CD14-positive monocyte (primary cell): Measurements from ENCODE around the gene SEMA3C. TPM values are rescaled to one million over a fixed set of nuclear protein-coding genes. Genes with fewer than 3 reads are reported as not detected.

ENCODE experiments used
- DNase-seq, 3 donors: peaks; one replicate each; pipeline ENCODE4 v3.0.0-alpha.2; 2011 to 2022
- H2AFZ ChIP-seq: 2 replicates; pipeline ENCODE4 v1.6.0; 2012; ENCODE audit warnings: mild to moderate bottlenecking, low read depth, low read length, inconsistent platforms; ENCODE audit not compliant: insufficient read depth, poor library complexity, severe bottlenecking
- H3K27ac ChIP-seq, 2 donors: 1 replicate in 1 of 2; 2 replicates in 1 of 2; pipeline ENCODE4 v1.5.1; 2012 to 2013; ENCODE audit warnings: low read length in 2 of 2, control low read depth in 1 of 2, inconsistent platforms in 1 of 2, low read depth in 1 of 2, mild to moderate bottlenecking in 1 of 2
- H3K27me3 ChIP-seq, 2 donors: one replicate each; pipeline versions ENCODE4 v1.6.0 to v1.6.1; 2011 to 2013; ENCODE audit warnings: low read length in 2 of 2; ENCODE audit not compliant: control insufficient read depth in 2 of 2, insufficient read depth in 2 of 2
- H3K36me3 ChIP-seq, 2 donors: replicated peaks in 1 of 2; 1 replicate in 1 of 2; 2 replicates in 1 of 2; pipeline versions ENCODE4 v1.5.1 to v1.6.1; 2012 to 2013; ENCODE audit warnings: low read length in 2 of 2, control low read depth in 1 of 2, inconsistent platforms in 1 of 2, mild to moderate bottlenecking in 1 of 2; ENCODE audit not compliant: insufficient read depth in 2 of 2, control insufficient read depth in 1 of 2
- H3K4me1 ChIP-seq, 2 donors: 1 replicate in 1 of 2; 2 replicates in 1 of 2; pipeline versions ENCODE4 v1.5.1 to v1.6.1; 2012 to 2013; ENCODE audit warnings: low read length in 2 of 2, control low read depth in 1 of 2, inconsistent platforms in 1 of 2, mild to moderate bottlenecking in 1 of 2, moderate library complexity in 1 of 2; ENCODE audit not compliant: insufficient read depth in 2 of 2, control insufficient read depth in 1 of 2
- H3K4me2 ChIP-seq: replicated peaks from 2 replicates; pipeline ENCODE3; 2012; ENCODE audit warnings: low read length, moderate library complexity, mild to moderate bottlenecking; ENCODE audit not compliant: poor library complexity, severe bottlenecking; ENCODE audit errors: extremely low read depth
- H3K4me3 ChIP-seq, 3 experiments: fragments of 200-600 bp in 1 of 3; sonication (generic) in 1 of 3; replicated peaks in 1 of 3; 1 replicate in 2 of 3; 2 replicates in 1 of 3; pipeline ENCODE4 v1.5.1; 2011 to 2013; ENCODE audit warnings: low read length in 3 of 3, mild to moderate bottlenecking in 3 of 3, control low read depth in 2 of 3, low read depth in 2 of 3, inconsistent platforms in 1 of 3, moderate library complexity in 1 of 3
- H3K79me2 ChIP-seq: 2 replicates; pipeline ENCODE4 v1.6.0; 2012; ENCODE audit warnings: mild to moderate bottlenecking, control low read depth, inconsistent platforms, low read length, moderate library complexity; ENCODE audit not compliant: insufficient read depth
- H3K9ac ChIP-seq: 2 replicates; pipeline ENCODE4 v1.6.0; 2017; ENCODE audit warnings: low read length, mild to moderate bottlenecking; ENCODE audit not compliant: insufficient read depth, poor library complexity, severe bottlenecking
- H3K9me3 ChIP-seq, 2 donors: replicated peaks in 1 of 2; 1 replicate in 1 of 2; 2 replicates in 1 of 2; pipeline versions ENCODE4 v1.5.1 to v1.6.1; 2012 to 2013; ENCODE audit warnings: low read length in 2 of 2, control low read depth in 1 of 2; ENCODE audit not compliant: control insufficient read depth in 1 of 2, insufficient read depth in 1 of 2
- H4K20me1 ChIP-seq: 2 replicates; pipeline ENCODE4 v1.6.0; 2012; ENCODE audit warnings: mild to moderate bottlenecking, low read length, control low read depth, moderate library complexity; ENCODE audit not compliant: insufficient read depth
- H3K27ac Mint-ChIP-seq, 7 donors: one replicate each; pipeline ENCODE4 v1.8.0; 2020; ENCODE audit warnings: mild to moderate bottlenecking in 7 of 7, mixed read lengths in 7 of 7, moderate library complexity in 6 of 7, inconsistent platforms in 2 of 7
- H3K27me3 Mint-ChIP-seq, 3 donors: one replicate each; pipeline ENCODE4 v1.8.0; 2021 to 2022; ENCODE audit warnings: low read depth in 3 of 3, mild to moderate bottlenecking in 3 of 3, mixed read lengths in 3 of 3, moderate library complexity in 3 of 3, inconsistent platforms in 1 of 3
- H3K36me3 Mint-ChIP-seq, 2 donors: one replicate each; pipeline ENCODE4 v1.8.0; 2020; ENCODE audit warnings: mixed read lengths in 2 of 2, inconsistent platforms in 1 of 2, mild to moderate bottlenecking in 1 of 2
- H3K4me1 Mint-ChIP-seq: one replicate; pipeline ENCODE4 v1.8.0; 2020; ENCODE audit warnings: mild to moderate bottlenecking, mixed read lengths
- H3K4me3 Mint-ChIP-seq, 2 donors: one replicate each; pipeline ENCODE4 v1.8.0; 2020; ENCODE audit warnings: mild to moderate bottlenecking in 2 of 2, mixed read lengths in 2 of 2, moderate library complexity in 1 of 2
- H3K9me3 Mint-ChIP-seq, 7 donors: one replicate each; pipeline ENCODE4 v1.8.0; 2020 to 2022; ENCODE audit warnings: mixed read lengths in 7 of 7, mild to moderate bottlenecking in 6 of 7, moderate library complexity in 6 of 7, inconsistent platforms in 2 of 7
- WGBS: methylation state at CpG from one replicate; pipeline ENCODE4 v1.1.5; 2013; ENCODE audit warnings: missing lambda C conversion rate; ENCODE audit not compliant: insufficient coverage; 5-methylcytosine and 5-hydroxymethylcytosine counted together
- intact Hi-C, 2 donors: fragments of 100-400 bp; cut with micrococcal nuclease; formaldehyde crosslinking; loops; one replicate each; pipeline versions ENCODE4 v1.15.0 to v1.15.1; 2023
- polyA plus RNA-seq, 3 donors: library from polyadenylated mRNA; depleted of rRNA in 1 of 3; unstranded in 2 of 3; stranded (reverse) in 1 of 3; fragments of 300-500 nt in 2 of 3; fragments of >200 nt in 1 of 3; fragmentation: Illumina TruSeq in 2 of 3; gene quantifications; 1 replicate in 2 of 3; 2 replicates in 1 of 3; pipeline ENCODE4 v1.2.3, GENCODE V29; 2012 to 2021
- TF ChIP-seq, protein P1 (sequence below): fragments of 200-600 bp; IDR thresholded peaks from one replicate; pipeline ENCODE4 v1.8.0; 2022; ENCODE audit warnings: antibody characterized with exemption, mild to moderate bottlenecking

The SEMA3C gene
- polyA plus RNA-seq, 3 donors: 7.2 to 14.1 (median 13.7) TPM

DNA sequence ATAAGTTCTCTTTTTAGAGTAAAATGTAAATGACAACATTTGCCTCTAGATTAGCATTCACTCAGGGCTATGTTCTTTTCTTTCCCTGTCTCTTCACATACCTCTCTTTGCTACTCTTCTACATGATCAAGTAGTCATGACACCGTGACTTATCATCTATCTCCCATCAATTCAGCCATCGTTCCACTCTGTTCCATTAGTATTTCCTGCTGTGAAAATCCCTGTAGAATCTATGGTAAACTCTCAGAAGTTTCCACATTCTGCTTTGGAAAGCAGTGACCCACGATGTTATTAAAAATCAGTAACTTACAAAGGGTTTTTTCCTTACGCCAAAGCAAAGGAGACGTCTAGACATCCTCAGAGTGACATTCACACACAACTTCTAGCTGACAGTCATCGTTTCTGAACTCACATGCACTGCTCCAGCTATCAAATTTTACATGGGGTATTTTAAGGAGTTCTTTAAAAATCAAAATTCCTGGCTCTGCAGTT, 135.6 kb downstream of the SEMA3C start:
- Mint-ChIP-seq H3K4me3 (no peak overlapping the region), H3K27ac (no peak overlapping the region), H3K9me3 (peaks cover 0 to 4% (median 0%) of the 10 kb centered on the region in 7 donors), H3K27me3 (no peaks in the 10 kb centered on the region), H3K36me3 (peaks cover 36 to 42% of the 10 kb centered on the region in 2 donors), H3K4me1 (peaks cover 15% of the 10 kb centered on the region)
- no peaks in the 10 kb centered on the region for H3K27me3 ChIP-seq
- H2AFZ ChIP-seq: no peak overlapping the region
- DNase-seq: no peak
- peaks cover 0 to 4% of the 10 kb centered on the region in 2 donors for H3K9me3 ChIP-seq
- no peak overlapping the region for H3K9ac ChIP-seq
- peaks cover 2 to 22% of the 10 kb centered on the region in 2 donors for H3K36me3 ChIP-seq
- intact Hi-C loops: no loop called here
- no peak overlapping the region for H3K4me2 ChIP-seq
- H3K79me2 ChIP-seq: no peaks in the 10 kb centered on the region
- TF ChIP-seq, protein P1, sequence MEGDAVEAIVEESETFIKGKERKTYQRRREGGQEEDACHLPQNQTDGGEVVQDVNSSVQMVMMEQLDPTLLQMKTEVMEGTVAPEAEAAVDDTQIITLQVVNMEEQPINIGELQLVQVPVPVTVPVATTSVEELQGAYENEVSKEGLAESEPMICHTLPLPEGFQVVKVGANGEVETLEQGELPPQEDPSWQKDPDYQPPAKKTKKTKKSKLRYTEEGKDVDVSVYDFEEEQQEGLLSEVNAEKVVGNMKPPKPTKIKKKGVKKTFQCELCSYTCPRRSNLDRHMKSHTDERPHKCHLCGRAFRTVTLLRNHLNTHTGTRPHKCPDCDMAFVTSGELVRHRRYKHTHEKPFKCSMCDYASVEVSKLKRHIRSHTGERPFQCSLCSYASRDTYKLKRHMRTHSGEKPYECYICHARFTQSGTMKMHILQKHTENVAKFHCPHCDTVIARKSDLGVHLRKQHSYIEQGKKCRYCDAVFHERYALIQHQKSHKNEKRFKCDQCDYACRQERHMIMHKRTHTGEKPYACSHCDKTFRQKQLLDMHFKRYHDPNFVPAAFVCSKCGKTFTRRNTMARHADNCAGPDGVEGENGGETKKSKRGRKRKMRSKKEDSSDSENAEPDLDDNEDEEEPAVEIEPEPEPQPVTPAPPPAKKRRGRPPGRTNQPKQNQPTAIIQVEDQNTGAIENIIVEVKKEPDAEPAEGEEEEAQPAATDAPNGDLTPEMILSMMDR: no peak
- no peak overlapping the region for H3K4me3 ChIP-seq
- H3K4me1 ChIP-seq: peaks cover 12 to 15% of the 10 kb centered on the region in 2 donors
- H3K27ac ChIP-seq: no peak overlapping the region
- H4K20me1 ChIP-seq: no peaks in the 10 kb centered on the region
- 100% methylated on average over 2 of the region's 6 CpGs for WGBS

DNA sequence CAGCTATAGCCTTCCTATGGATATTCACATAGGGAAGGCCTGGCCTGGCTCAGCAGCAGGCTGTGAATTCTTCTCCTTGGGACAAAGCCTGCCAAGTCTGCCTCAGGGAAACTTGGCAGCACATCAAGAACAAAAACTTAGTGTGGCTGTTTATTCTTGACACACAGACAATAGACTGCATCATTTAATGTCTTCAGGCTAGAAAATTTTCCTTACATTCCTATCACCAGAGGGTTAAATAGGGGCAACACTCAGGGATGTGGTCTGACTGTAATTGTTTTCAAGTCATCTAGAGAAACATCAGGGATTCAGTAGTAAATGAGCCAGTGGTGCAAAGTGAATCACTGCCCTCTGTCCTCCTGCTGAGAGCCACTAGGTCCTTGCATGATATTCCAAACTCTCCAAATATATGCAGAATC, 137.3 kb downstream of the SEMA3C start:
- Histone ChIP-seq H3K79me2 (no peaks in the 10 kb centered on the region), H3K9ac (no peak overlapping the region), H3K27me3 (no peaks in the 10 kb centered on the region), H3K9me3 (peaks cover 0 to 4% of the 10 kb centered on the region in 2 donors), H4K20me1 (no peaks in the 10 kb centered on the region), H3K4me3 (no peak overlapping the region), H3K4me1 (peaks cover 12 to 15% of the 10 kb centered on the region in 2 donors), H3K27ac (no peak overlapping the region), H3K4me2 (no peak overlapping the region), H3K36me3 (peaks cover 0 to 10% of the 10 kb centered on the region in 2 donors), H2AFZ (no peak overlapping the region)
- peaks cover 28 to 31% of the 10 kb centered on the region in 2 donors for H3K36me3 Mint-ChIP-seq
- H3K9me3 Mint-ChIP-seq: peaks cover 0 to 4% (median 0%) of the 10 kb centered on the region in 7 donors
- TF ChIP-seq, protein P1: no peak
- H3K27ac Mint-ChIP-seq: no peak overlapping the region
- intact Hi-C loops: no loop called here
- H3K27me3 Mint-ChIP-seq: no peaks in the 10 kb centered on the region
- DNase-seq: no peak
- H3K4me1 Mint-ChIP-seq: peaks cover 15% of the 10 kb centered on the region
- no peak overlapping the region for H3K4me3 Mint-ChIP-seq
